WTC11 (cell line): Measurements from ENCODE around the gene RBM39. TPM values are rescaled to one million over a fixed set of nuclear protein-coding genes. Genes with fewer than 3 reads are reported as not detected.
A peak's percentile ranks its signal among the peaks of the same experiment; 100 is the strongest.
"Not testable (repeated sequence)": the region's sequence is repeated elsewhere in the genome, so short reads cannot be mapped to it uniquely, and the experiment has no call there.

Experiments used
- ATAC-seq: fragments of 200-7000 bp; cut with Tn5 transposase; 2 replicates; pipeline ENCODE4 v1.10.0; 2021; ENCODE audit warnings: mild to moderate bottlenecking, moderate library complexity
- CTCF ChIA-PET: fragments of 300-600 bp; sonication (Branson Sonifier 250); formaldehyde crosslinking; loops from one replicate; lab custom pipeline; 2021; ENCODE audit warnings: antibody characterized with exemption; lab: Charles Lee
- POLR2A ChIA-PET: fragments of 350-600 bp; sonication (Branson Sonifier 250); formaldehyde crosslinking; loops from one replicate; lab custom pipeline; 2021; ENCODE audit warnings: antibody characterized with exemption; lab: Charles Lee
- DNase-seq: peaks from one replicate; pipeline ENCODE4 v3.0.0; 2021; ENCODE audit warnings: low spot score
- H3K27ac Mint-ChIP-seq: 2 replicates; pipeline ENCODE4 v1.8.0; 2021; ENCODE audit warnings: mixed read lengths
- H3K27me3 Mint-ChIP-seq: 2 replicates; pipeline ENCODE4 v1.8.0; 2021; ENCODE audit warnings: low read depth, mild to moderate bottlenecking, moderate library complexity, mixed read lengths
- H3K36me3 Mint-ChIP-seq: 2 replicates; pipeline ENCODE4 v1.8.0; 2021; ENCODE audit warnings: mixed read lengths
- H3K4me1 Mint-ChIP-seq: 2 replicates; pipeline ENCODE4 v1.8.0; 2022; ENCODE audit warnings: mixed read lengths
- H3K4me3 Mint-ChIP-seq: 2 replicates; pipeline ENCODE4 v1.8.0; 2021; ENCODE audit warnings: mild to moderate bottlenecking, moderate library complexity, mixed read lengths
- H3K9me3 Mint-ChIP-seq: 2 replicates; pipeline ENCODE4 v1.8.0; 2021; ENCODE audit warnings: mixed read lengths
- AR ChIP-seq: fragments of 250-450 bp; sonication (Bioruptor Pico); IDR thresholded peaks from 2 replicates; pipeline ENCODE4 v1.9.0; 2021; ENCODE audit warnings: mild to moderate bottlenecking
- CREB1 ChIP-seq: sonication (generic); formaldehyde crosslinking; IDR thresholded peaks from 2 replicates; pipeline ENCODE4 v1.8.0; 2023; ENCODE audit warnings: mild to moderate bottlenecking, missing genetic modification reagents
- CREM ChIP-seq: sonication (generic); formaldehyde crosslinking; IDR thresholded peaks from 2 replicates; pipeline ENCODE4 v1.8.1; 2022; ENCODE audit warnings: mild to moderate bottlenecking, missing genetic modification reagents, moderate library complexity
- EMX1 ChIP-seq: fragments of 250-450 bp; sonication (Bioruptor Pico); IDR thresholded peaks from 2 replicates; pipeline ENCODE4 v1.8.0; 2021; ENCODE audit warnings: mild to moderate bottlenecking
- ETV6 ChIP-seq: sonication (generic); formaldehyde crosslinking; IDR thresholded peaks from 2 replicates; pipeline ENCODE4 v1.8.1; 2022; ENCODE audit warnings: mild to moderate bottlenecking, missing genetic modification reagents
- FOXP1 ChIP-seq: sonication (generic); formaldehyde crosslinking; IDR thresholded peaks from 2 replicates; pipeline ENCODE4 v1.8.0; 2022; ENCODE audit warnings: missing genetic modification reagents, mild to moderate bottlenecking, moderate library complexity, borderline replicate concordance
- JUN ChIP-seq: sonication (generic); formaldehyde crosslinking; IDR thresholded peaks from 2 replicates; pipeline ENCODE4 v1.8.0; 2023; ENCODE audit warnings: mild to moderate bottlenecking, missing genetic modification reagents
- MLX ChIP-seq: sonication (generic); formaldehyde crosslinking; IDR thresholded peaks from 2 replicates; pipeline ENCODE4 v1.8.1; 2023; ENCODE audit warnings: mild to moderate bottlenecking, missing genetic modification reagents, moderate library complexity
- NFE2L1 ChIP-seq: sonication (generic); formaldehyde crosslinking; IDR thresholded peaks from 2 replicates; pipeline ENCODE4 v1.8.1; 2023; ENCODE audit warnings: missing genetic modification reagents
- NR2C2 ChIP-seq: sonication (generic); formaldehyde crosslinking; IDR thresholded peaks from 2 replicates; pipeline ENCODE4 v1.8.0; 2022; ENCODE audit warnings: mild to moderate bottlenecking, missing genetic modification reagents
- NR3C1 ChIP-seq: sonication (generic); formaldehyde crosslinking; conservative IDR thresholded peaks from 2 replicates; pipeline ENCODE4 v1.8.1; 2023; ENCODE audit warnings: low read depth, mild to moderate bottlenecking, missing genetic modification reagents
- OVOL2 ChIP-seq: fragments of 250-450 bp; sonication (Bioruptor Pico); IDR thresholded peaks from 2 replicates; pipeline ENCODE4 v1.9.0; 2021; ENCODE audit warnings: mild to moderate bottlenecking, borderline replicate concordance
- RORB ChIP-seq: fragments of 250-450 bp; sonication (Bioruptor Pico); IDR thresholded peaks from 2 replicates; pipeline ENCODE4 v1.9.0; 2021; ENCODE audit warnings: mild to moderate bottlenecking
- USF1 ChIP-seq: sonication (generic); formaldehyde crosslinking; IDR thresholded peaks from 2 replicates; pipeline ENCODE4 v1.8.0; 2022; ENCODE audit warnings: mild to moderate bottlenecking, missing genetic modification reagents
- ZNF138 ChIP-seq: sonication (generic); formaldehyde crosslinking; conservative IDR thresholded peaks from 2 replicates; pipeline ENCODE4 v1.8.1; 2022; ENCODE audit warnings: mild to moderate bottlenecking, moderate library complexity, missing genetic modification reagents
- ZNF219 ChIP-seq: sonication (generic); formaldehyde crosslinking; IDR thresholded peaks from 2 replicates; pipeline ENCODE4 v1.8.0; 2023; ENCODE audit warnings: missing genetic modification reagents, mild to moderate bottlenecking, borderline replicate concordance
- total RNA-seq: library from RNA; stranded (reverse); gene quantifications from 3 replicates; pipeline ENCODE4 v1.2.3, GENCODE V29; 2021

The RBM39 gene
- total RNA-seq, 1 experiment from 2014 or later, result 231 TPM

GRCh38 chr20:35724321-35725230 lies 17.5 kb downstream of the RBM39 start:
- ChIA-PET POLR2A (interaction anchor here (0.6 to 0.8 kb wide), 2 partner anchors 16 to 17 kb away, joined by 3 to 4 read pairs; no protein-coding TSS in a partner anchor), CTCF (no interaction called here)
- H3K9me3 Mint-ChIP-seq, result no peaks in the 10 kb centered on the region
- H3K36me3 Mint-ChIP-seq, result peaks cover 84% of the 10 kb centered on the region
- TF ChIP-seq MLX (no peak), FOXP1 (CRISPR knock-in tag) (no peak), JUN (CRISPR knock-in tag) (no peak), CREM (CRISPR knock-in tag) (no peak), ZNF138 (CRISPR knock-in tag) (no peak), NR3C1 (CRISPR knock-in tag) (no peak), RORB (CRISPR knock-in tag) (no peak), NR2C2 (CRISPR knock-in tag) (no peak), NFE2L1 (no peak)
- no peaks in the 10 kb centered on the region for H3K27me3 Mint-ChIP-seq
- DNase-seq (no peak), ATAC-seq (no peak)
- 0 out of 2 replicates have a peak, but pooled peaks cover 4% of the 10 kb centered on the region for H3K4me1 Mint-ChIP-seq
- H3K4me3 Mint-ChIP-seq, result no peak overlapping the region
- H3K27ac Mint-ChIP-seq, result 0 out of 2 replicates have a peak overlapping the region, but pooled peaks have one; percentile 17

- POLR2A ChIA-PET, H3K9me3 Mint-ChIP-seq, ATAC-seq, H3K4me1 Mint-ChIP-seq, H3K27me3 Mint-ChIP-seq, H3K27ac Mint-ChIP-seq, H3K4me3 Mint-ChIP-seq, CTCF ChIA-PET, DNase-seq: not testable (repeated sequence)
- H3K36me3 Mint-ChIP-seq, result peaks cover 84% of the 10 kb centered on the region
Measured at GRCh38 chr20:35723652-35724320, 18.3 kb downstream of the RBM39 start.

- H3K9me3 Mint-ChIP-seq, H3K4me1 Mint-ChIP-seq, CTCF ChIA-PET, H3K4me3 Mint-ChIP-seq, ATAC-seq, H3K27ac Mint-ChIP-seq, H3K27me3 Mint-ChIP-seq, DNase-seq: not testable (repeated sequence)
- peaks cover 85% of the 10 kb centered on the region for H3K36me3 Mint-ChIP-seq
- POLR2A ChIA-PET, result interaction anchor here (0.6 kb wide), 1 partner anchor 21 kb away, joined by 3 read pairs; no protein-coding TSS in a partner anchor
Measured at GRCh38 chr20:35723275-35723639, 18.8 kb downstream of the RBM39 start.

GRCh38 chr20:35721621-35722020 lies 20.4 kb downstream of the RBM39 start:
- no peaks in the 10 kb centered on the region for H3K27me3 Mint-ChIP-seq
- ChIA-PET CTCF (no interaction called here), POLR2A (interaction anchor here (0.5 kb wide), 1 partner anchor 202 kb away, joined by 6 read pairs; no protein-coding TSS in a partner anchor)
- no peaks in the 10 kb centered on the region for H3K9me3 Mint-ChIP-seq
- no peak for ATAC-seq
- no peak for TF ChIP-seq ZNF219 (CRISPR knock-in tag)
- TF ChIP-seq CREB1 (CRISPR knock-in tag), result no peak
- no peak for TF ChIP-seq EMX1 (CRISPR knock-in tag)
- no peak for TF ChIP-seq USF1 (CRISPR knock-in tag)
- TF ChIP-seq, all 79 proteins: peak for 0
- Mint-ChIP-seq H3K36me3 (peaks cover 90% of the 10 kb centered on the region), H3K4me3 (no peak overlapping the region), H3K27ac (peak overlapping the region; percentile 89), H3K4me1 (0 out of 2 replicates have a peak, but pooled peaks cover 4% of the 10 kb centered on the region)
- DNase-seq, result no peak

GRCh38 chr20:35721219-35721618 lies 20.8 kb downstream of the RBM39 start:
- Mint-ChIP-seq H3K36me3 (peaks cover 90% of the 10 kb centered on the region), H3K27ac (peak overlapping the region; percentile 89), H3K9me3 (no peaks in the 10 kb centered on the region), H3K4me3 (no peak overlapping the region), H3K27me3 (no peaks in the 10 kb centered on the region), H3K4me1 (0 out of 2 replicates have a peak, but pooled peaks cover 4% of the 10 kb centered on the region)
- no peak for TF ChIP-seq OVOL2 (CRISPR knock-in tag)
- TF ChIP-seq ETV6 (CRISPR knock-in tag), result no peak
- TF ChIP-seq AR (CRISPR knock-in tag), result peak; percentile 79; the same call in 1 of the 2 replicates
- ATAC-seq, result no peak
- no peak for DNase-seq
- ChIA-PET POLR2A (interaction anchor here (0.5 kb wide), 1 partner anchor 202 kb away, joined by 6 read pairs; no protein-coding TSS in a partner anchor), CTCF (no interaction called here)
